Activated CD4-positive, alpha-beta T cell treated with anti-CD3 and anti-CD28 coated beads, Interleukin-2, amount 10 ng/mL, durations not matched to agents 24 days and 14 days (primary cell): ENCODE results near the gene ADGRG1. TPM values are rescaled to one million over a fixed set of nuclear protein-coding genes. Genes with fewer than 3 reads are reported as not detected.

ENCODE experiments used
- DNase-seq: peaks from one replicate; pipeline ENCODE4 v3.0.0; 2022
- H3K27ac Mint-ChIP-seq: one replicate; pipeline ENCODE4 v1.8.0; 2022; ENCODE audit warnings: mild to moderate bottlenecking, mixed read lengths
- H3K27me3 Mint-ChIP-seq: one replicate; pipeline ENCODE4 v1.8.0; 2022; ENCODE audit warnings: mixed read lengths
- H3K36me3 Mint-ChIP-seq: one replicate; pipeline ENCODE4 v1.8.0; 2022; ENCODE audit warnings: low read depth, mild to moderate bottlenecking, mixed read lengths
- H3K4me1 Mint-ChIP-seq: one replicate; pipeline ENCODE4 v1.8.0; 2021; ENCODE audit warnings: mixed read lengths
- H3K4me3 Mint-ChIP-seq: one replicate; pipeline ENCODE4 v1.8.0; 2022; ENCODE audit warnings: mild to moderate bottlenecking, moderate library complexity, mixed read lengths
- H3K9me3 Mint-ChIP-seq: one replicate; pipeline ENCODE4 v1.8.0; 2021; ENCODE audit warnings: mixed read lengths
- intact Hi-C: fragments of 100-400 bp; cut with micrococcal nuclease; formaldehyde crosslinking; loops from one replicate; pipeline ENCODE4 v1.15.1; 2023
- total RNA-seq: library from RNA; stranded (reverse); gene quantifications from 2 replicates; pipeline ENCODE4 v1.2.3, GENCODE V29; 2022

ADGRG1 gene
- total RNA-seq, 1 donor from 2014 or later: 4.8 TPM

DNA sequence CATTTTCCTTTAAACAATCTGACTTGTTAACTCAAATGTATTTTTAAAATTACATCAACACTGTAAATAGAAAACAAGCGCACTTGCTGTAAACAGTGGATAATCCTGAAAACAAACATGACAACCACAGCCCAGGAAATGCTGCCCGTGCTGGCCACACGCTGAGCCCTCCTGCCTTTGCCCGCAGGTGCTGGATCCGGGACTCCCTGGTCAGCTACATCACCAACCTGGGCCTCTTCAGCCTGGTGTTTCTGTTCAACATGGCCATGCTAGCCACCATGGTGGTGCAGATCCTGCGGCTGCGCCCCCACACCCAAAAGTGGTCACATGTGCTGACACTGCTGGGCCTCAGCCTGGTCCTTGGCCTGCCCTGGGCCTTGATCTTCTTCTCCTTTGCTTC, 33.1 kb downstream of the ADGRG1 start:
- Mint-ChIP-seq H3K4me3 (no peak overlapping the region), H3K27ac (no peak overlapping the region), H3K36me3 (no peaks in the 10 kb centered on the region), H3K27me3 (no peaks in the 10 kb centered on the region), H3K9me3 (no peaks in the 10 kb centered on the region), H3K4me1 (no peaks in the 10 kb centered on the region)
- intact Hi-C loops: no loop called here
- DNase-seq: no peak

DNA sequence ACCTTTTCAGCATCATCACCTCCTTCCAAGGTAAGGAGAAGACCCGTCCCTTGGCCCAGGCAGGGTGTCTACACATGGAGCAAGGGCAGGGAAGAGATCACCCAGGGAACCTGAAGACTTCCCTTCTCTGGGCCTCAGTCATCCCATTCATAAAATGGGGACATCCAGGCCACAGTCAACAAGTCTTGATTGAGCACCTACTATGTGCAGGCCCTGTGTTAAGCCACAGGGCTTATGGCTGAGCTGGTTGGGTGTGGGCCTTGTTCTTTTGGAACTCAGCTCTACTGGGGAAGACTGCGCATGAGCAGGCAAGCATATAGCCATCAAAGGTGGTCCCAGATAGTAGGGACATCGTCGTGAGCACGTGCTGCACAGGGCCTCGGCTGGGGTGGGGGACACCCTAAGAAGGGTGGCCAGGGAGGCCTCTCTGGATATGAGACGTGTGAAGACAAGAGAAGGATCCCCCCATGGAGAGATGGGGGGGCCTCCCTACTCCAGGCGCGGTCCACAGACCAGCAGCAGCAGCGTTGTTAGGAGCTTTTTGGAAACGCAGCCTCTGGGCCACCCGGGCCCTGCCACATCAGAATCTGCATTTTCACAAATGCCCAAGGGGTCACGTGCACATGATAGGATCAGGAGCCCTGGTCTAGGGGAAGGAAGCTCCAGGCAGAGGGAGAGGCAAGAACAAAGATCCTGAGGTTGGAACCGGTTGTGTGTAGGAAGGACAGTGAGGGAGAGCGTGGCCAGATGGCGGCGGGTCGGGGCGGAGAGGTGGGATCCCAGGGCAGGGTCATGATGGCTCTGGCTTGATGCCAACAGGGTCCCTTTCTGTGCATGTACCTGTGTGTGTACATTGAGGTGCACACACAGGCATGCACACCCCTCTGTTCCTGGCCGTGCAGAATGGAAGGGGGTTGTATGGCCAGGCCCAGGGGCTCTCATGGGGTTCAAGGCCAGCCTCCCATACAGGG, 33.8 kb downstream of the ADGRG1 start:
- H3K27me3 Mint-ChIP-seq: no peaks in the 10 kb centered on the region
- intact Hi-C loops: no loop called here
- H3K9me3 Mint-ChIP-seq: no peaks in the 10 kb centered on the region
- no peak overlapping the region for H3K4me3 Mint-ChIP-seq
- H3K4me1 Mint-ChIP-seq: no peaks in the 10 kb centered on the region
- H3K36me3 Mint-ChIP-seq: no peaks in the 10 kb centered on the region
- no peak overlapping the region for H3K27ac Mint-ChIP-seq
- no peak for DNase-seq

DNA sequence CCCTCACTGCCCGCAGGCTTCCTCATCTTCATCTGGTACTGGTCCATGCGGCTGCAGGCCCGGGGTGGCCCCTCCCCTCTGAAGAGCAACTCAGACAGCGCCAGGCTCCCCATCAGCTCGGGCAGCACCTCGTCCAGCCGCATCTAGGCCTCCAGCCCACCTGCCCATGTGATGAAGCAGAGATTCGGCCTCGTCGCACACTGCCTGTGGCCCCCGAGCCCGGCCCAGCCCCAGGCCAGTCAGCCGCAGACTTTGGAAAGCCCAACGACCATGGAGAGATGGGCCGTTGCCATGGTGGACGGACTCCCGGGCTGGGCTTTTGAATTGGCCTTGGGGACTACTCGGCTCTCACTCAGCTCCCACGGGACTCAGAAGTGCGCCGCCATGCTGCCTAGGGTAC, 35.0 kb downstream of the ADGRG1 start:
- intact Hi-C loops: no loop called here
- H3K9me3 Mint-ChIP-seq: no peaks in the 10 kb centered on the region
- DNase-seq: no peak
- H3K4me1 Mint-ChIP-seq: no peaks in the 10 kb centered on the region
- H3K36me3 Mint-ChIP-seq: no peaks in the 10 kb centered on the region
- no peak overlapping the region for H3K4me3 Mint-ChIP-seq
- H3K27ac Mint-ChIP-seq: no peak overlapping the region
- no peaks in the 10 kb centered on the region for H3K27me3 Mint-ChIP-seq

DNA sequence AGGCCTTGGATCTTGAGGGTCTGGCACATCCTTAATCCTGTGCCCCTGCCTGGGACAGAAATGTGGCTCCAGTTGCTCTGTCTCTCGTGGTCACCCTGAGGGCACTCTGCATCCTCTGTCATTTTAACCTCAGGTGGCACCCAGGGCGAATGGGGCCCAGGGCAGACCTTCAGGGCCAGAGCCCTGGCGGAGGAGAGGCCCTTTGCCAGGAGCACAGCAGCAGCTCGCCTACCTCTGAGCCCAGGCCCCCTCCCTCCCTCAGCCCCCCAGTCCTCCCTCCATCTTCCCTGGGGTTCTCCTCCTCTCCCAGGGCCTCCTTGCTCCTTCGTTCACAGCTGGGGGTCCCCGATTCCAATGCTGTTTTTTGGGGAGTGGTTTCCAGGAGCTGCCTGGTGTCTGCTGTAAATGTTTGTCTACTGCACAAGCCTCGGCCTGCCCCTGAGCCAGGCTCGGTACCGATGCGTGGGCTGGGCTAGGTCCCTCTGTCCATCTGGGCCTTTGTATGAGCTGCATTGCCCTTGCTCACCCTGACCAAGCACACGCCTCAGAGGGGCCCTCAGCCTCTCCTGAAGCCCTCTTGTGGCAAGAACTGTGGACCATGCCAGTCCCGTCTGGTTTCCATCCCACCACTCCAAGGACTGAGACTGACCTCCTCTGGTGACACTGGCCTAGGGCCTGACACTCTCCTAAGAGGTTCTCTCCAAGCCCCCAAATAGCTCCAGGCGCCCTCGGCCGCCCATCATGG, 35.7 kb downstream of the ADGRG1 start:
- Mint-ChIP-seq H3K4me3 (no peak overlapping the region), H3K27ac (no peak overlapping the region)
- intact Hi-C loops: no loop called here

DNA sequence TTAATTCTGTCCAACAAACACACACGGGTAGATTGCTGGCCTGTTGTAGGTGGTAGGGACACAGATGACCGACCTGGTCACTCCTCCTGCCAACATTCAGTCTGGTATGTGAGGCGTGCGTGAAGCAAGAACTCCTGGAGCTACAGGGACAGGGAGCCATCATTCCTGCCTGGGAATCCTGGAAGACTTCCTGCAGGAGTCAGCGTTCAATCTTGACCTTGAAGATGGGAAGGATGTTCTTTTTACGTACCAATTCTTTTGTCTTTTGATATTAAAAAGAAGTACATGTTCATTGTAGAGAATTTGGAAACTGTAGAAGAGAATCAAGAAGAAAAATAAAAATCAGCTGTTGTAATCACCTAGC, 36.2 kb downstream of the ADGRG1 start:
- intact Hi-C loops: no loop called here
- H3K4me1 Mint-ChIP-seq: no peaks in the 10 kb centered on the region
- H3K27ac Mint-ChIP-seq: no peak overlapping the region
- H3K9me3 Mint-ChIP-seq: no peaks in the 10 kb centered on the region
- no peak for DNase-seq
- no peak overlapping the region for H3K4me3 Mint-ChIP-seq
- no peaks in the 10 kb centered on the region for H3K36me3 Mint-ChIP-seq
- no peaks in the 10 kb centered on the region for H3K27me3 Mint-ChIP-seq

More for the DNA sequence above, 35.7 kb downstream of the ADGRG1 start:
- Mint-ChIP-seq H3K4me1 (no peaks in the 10 kb centered on the region), H3K9me3 (no peaks in the 10 kb centered on the region), H3K36me3 (no peaks in the 10 kb centered on the region), H3K27me3 (no peaks in the 10 kb centered on the region)
- DNase-seq: no peak

DNA sequence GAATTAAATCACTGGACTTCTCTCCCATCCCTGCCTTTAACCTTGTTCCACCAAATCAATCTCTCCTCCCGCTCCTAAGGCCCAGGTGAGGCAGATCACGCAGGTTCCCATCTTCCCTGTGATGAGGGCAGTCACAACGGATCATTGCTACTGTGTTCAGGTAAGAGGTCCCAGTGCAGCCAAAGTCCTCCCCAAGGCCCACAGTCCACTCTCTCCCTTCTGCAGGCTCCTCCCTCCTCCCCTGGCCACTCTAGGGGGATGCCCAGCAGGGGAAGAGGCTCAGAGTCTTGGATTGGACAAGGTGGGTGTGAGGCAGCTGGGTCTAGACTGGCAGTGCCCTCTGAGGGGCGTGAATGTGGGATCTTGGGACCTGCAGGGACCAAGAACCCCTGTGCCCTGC, 37.1 kb downstream of the ADGRG1 start:
- DNase-seq: no peak
- Mint-ChIP-seq H3K4me3 (no peak overlapping the region), H3K9me3 (no peaks in the 10 kb centered on the region), H3K36me3 (no peaks in the 10 kb centered on the region), H3K4me1 (no peaks in the 10 kb centered on the region), H3K27me3 (peaks cover 4% of the 10 kb centered on the region), H3K27ac (no peak overlapping the region)
- intact Hi-C loops: no loop called here

DNA sequence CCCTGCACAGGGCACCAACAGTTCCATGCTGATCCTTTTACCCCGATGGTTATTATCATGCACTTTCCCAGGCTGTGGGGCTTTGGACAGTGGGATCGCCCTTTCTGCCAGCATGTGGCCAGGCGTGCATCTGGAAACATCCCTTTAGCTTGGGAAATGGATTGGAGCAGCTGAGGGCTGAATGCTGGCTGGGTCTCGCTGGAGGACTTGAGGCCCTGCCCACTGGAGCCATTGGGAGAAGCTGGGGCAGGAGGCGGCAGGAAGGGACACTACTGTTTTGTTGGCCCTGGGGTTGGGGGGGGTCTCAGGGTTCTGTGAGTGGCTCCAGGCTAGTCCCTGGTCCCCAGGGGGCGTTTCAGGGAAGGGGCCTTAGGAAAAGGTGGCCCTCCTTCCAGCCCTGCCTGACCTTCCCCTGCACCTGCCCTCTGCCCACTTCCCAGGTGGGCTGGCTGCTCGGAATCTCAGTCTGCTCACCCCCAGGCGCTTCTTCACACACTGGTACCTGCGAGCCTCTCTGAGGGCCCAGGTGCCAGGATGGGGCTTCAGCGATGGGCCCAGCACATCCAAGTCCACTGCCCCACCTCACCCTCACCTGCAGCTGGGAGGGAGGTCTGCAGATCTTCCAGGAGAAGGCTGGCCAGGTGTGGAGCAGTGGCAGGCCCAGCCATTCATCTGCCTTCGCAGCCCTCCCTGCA, 38.1 kb downstream of the ADGRG1 start:
- intact Hi-C loops: no loop called here
- no peak overlapping the region for H3K27ac Mint-ChIP-seq
- no peak overlapping the region for H3K4me3 Mint-ChIP-seq

DNA sequence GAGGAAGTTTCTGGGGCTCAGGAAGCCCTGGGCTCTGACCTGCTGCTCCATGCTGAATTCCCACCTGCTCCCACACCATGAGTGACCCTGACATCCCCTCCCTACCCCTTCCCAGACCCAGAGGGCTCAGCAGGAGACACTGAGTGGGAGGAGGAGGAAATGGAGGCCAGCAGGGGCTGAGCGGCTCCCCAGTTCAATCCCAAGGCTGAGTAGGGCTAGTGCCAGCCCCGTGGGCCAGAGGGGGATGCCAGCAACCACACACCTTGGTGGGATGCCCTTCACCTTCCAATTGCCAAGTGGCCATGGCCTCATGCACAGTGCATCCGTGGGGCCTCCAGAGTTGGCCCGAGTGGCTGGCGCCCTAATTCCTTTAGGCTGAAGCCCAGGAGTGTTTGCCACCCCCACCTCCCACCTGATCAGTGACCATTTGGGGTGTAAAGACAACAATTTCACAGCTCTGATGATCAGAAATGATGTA, 38.7 kb downstream of the ADGRG1 start:
- no peak for DNase-seq
- no peak overlapping the region for H3K4me3 Mint-ChIP-seq
- intact Hi-C loops: no loop called here
- peaks cover 11% of the 10 kb centered on the region for H3K27me3 Mint-ChIP-seq
- H3K9me3 Mint-ChIP-seq: no peaks in the 10 kb centered on the region
- no peaks in the 10 kb centered on the region for H3K4me1 Mint-ChIP-seq
- no peaks in the 10 kb centered on the region for H3K36me3 Mint-ChIP-seq
- H3K27ac Mint-ChIP-seq: no peak overlapping the region

More for the DNA sequence above, 38.1 kb downstream of the ADGRG1 start:
- Mint-ChIP-seq H3K27me3 (peaks cover 9% of the 10 kb centered on the region), H3K36me3 (no peaks in the 10 kb centered on the region), H3K9me3 (no peaks in the 10 kb centered on the region), H3K4me1 (no peaks in the 10 kb centered on the region)
- DNase-seq: no peak

DNA sequence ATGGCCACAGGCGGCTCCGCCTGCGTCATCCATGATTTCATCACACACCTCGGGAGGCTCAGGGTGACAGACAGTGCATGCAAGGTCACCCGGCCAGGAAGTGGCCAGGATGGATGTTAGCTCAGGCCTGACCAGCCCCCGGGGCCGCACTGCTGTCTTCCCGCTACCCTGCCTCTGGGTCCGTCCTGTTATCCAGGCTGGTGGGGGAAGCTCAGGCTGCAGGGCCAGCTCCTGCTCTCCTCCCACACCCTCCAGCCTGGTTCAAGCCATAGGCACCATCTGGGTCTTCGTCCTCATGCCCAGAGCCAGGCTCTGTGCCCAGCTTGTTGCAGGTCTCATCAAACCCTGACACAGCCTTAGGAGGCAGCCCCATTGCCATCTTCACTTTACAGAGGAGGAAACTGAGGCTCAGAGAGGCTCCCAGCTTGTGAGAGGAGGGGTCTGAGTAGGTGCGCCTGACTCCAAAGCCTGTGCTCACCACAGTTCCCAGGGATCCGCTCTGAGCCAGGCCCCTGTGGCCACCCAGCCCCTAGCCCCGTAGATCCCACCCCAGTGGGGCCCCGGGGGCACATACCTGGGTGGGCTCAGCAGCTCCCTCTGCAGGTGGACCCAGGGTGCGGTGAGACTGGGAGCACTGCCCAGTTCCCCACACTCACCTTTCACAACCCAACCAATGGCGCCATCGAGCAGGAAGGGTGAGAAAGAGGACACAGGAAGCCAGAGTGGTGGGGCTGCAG, 39.3 kb downstream of the ADGRG1 start:
- Mint-ChIP-seq H3K4me3 (no peak overlapping the region), H3K27me3 (peaks cover 11% of the 10 kb centered on the region), H3K4me1 (no peaks in the 10 kb centered on the region), H3K27ac (no peak overlapping the region), H3K36me3 (no peaks in the 10 kb centered on the region), H3K9me3 (no peaks in the 10 kb centered on the region)
- intact Hi-C loops: no loop called here
- no peak for DNase-seq

DNA sequence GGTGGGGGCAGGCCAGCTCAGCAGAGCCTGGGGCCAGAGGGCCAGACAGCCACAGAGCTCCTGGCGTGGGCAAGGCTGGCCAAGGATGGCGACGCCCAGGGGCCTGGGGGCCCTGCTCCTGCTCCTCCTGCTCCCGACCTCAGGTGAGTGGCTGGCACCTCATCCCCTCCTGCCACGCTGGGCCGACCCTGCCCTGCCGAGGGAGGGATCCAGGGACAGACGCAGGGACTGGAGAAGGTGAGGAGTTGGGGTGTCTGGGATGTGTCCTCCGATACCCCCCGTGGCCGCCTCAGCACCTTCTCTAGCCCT, 39.8 kb downstream of the ADGRG1 start, which contains the start of gene ADGRG3:
ADGRG3 (plus strand) TSS at position 44 of the 309 bp plus-strand sequence; CDS start at position 86, 42 bp downstream.
- DNase-seq: no peak
- intact Hi-C loops: no loop called here
- Mint-ChIP-seq H3K36me3 (no peaks in the 10 kb centered on the region), H3K27ac (no peak within 1 kb of the TSS), H3K27me3 (peaks cover 12% of the 10 kb centered on the region), H3K4me3 (no peak within 1 kb of the TSS), H3K9me3 (no peaks in the 10 kb centered on the region), H3K4me1 (no peaks in the 10 kb centered on the region)

DNA sequence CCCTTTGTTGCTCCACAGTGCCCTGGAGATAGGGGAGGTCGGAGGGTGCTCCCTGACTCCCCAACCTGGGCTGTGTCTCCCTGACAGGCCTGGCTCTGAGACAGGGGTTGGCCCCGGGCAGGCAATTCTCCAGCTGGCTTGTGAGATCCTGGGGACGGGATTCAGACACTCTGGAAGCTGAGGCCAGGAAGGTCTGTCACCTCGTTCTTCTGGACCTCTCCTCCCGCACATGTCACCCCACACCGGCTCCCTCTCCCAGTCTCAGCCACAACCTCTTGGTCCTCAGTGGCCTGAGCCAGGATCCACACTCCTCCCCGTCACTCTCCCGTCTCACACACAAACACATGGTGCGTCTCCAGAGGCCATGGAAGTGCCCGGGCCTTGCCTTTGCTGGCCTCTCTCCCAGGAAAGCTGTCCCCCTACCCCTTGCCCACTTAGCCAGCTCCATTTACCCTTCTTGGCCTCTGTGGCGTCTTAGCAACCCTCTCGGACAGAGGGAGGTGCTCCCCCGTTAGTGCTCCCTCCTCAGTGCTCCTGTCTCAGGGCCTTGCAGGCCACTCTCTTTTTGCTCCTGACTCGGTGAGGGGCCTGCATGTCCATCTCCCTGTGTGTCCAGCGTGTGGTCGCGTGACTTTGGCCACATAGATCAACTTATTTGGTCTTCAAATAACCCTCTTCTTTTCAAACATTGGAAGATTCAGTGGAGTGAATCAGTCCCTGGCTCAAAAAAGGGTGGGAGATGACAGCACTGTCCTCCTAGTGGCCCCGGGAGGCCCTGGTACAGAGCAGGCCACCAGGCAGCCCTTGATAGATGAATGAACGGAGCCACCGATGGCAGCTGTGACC, 40.4 kb downstream of the ADGRG1 start:
- no peaks in the 10 kb centered on the region for H3K9me3 Mint-ChIP-seq
- intact Hi-C loops: no loop called here
- no peaks in the 10 kb centered on the region for H3K4me1 Mint-ChIP-seq
- DNase-seq: no peak
- H3K4me3 Mint-ChIP-seq: no peak overlapping the region
- peaks cover 18% of the 10 kb centered on the region for H3K27me3 Mint-ChIP-seq
- H3K36me3 Mint-ChIP-seq: no peaks in the 10 kb centered on the region
- H3K27ac Mint-ChIP-seq: no peak overlapping the region

DNA sequence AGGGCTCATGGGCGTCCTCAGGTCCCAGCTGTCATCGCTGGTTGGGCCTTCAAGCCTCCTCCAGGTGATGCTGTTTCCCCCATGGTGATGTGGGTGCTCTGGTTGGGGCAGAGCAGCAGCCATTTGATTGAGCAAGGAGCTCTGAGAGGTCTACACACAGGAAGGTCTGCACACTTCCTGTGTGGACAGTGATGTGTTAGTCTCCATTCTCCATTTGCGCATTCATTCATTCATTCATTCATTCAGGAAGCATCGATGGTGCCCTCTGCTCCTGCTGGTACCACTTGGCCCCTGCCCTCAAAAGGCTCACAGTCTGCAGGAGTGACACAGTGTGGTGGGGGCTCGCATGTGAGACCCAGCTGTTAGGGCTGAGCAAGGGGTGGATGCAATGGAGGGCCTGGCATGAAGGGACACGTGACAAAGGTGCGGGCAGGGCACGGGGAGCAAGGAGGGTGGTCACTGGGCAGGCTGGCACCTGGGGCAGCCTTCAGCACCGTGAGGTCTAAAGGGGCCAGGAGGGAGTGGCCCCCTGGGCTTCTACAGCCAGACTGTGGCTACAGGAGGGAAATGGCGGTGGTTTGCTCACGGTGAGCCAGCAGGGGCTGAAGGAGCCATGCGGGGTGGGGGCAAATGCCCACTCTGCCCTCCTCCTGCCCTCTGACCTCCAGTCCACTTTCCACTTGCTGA, 41.2 kb downstream of the ADGRG1 start:
- no peak for DNase-seq
- Mint-ChIP-seq H3K27me3 (peaks cover 20% of the 10 kb centered on the region), H3K4me3 (no peak overlapping the region), H3K4me1 (no peaks in the 10 kb centered on the region), H3K9me3 (no peaks in the 10 kb centered on the region), H3K36me3 (no peaks in the 10 kb centered on the region), H3K27ac (no peak overlapping the region)
- intact Hi-C loops: no loop called here
